Left lung (tissue), 10 donors: ENCODE data around the gene CMTM6. TPM values are rescaled to one million over a fixed set of nuclear protein-coding genes. Genes with fewer than 3 reads are reported as not detected.
"Not testable (repeated sequence)": the region's sequence is repeated elsewhere in the genome, so short reads cannot be mapped to it uniquely, and the experiment has no call there.

ENCODE experiments used
- ATAC-seq: fragments of 200-7000 bp; cut with Tn5 transposase; one replicate; pipeline ENCODE4 v1.9.1; 2020; ENCODE audit warnings: moderate library complexity
- DNase-seq, 4 donors: peaks; one replicate each; pipeline ENCODE4 v3.0.0-alpha.2; 2013 to 2020
- H3K27ac ChIP-seq, 2 donors: fragments of 200-600 bp; sonication (generic) in 1 of 2; one replicate each; pipeline versions ENCODE4 v1.5.0 to v1.8.0; 2020 to 2021
- H3K27me3 ChIP-seq, 2 donors: fragments of 200-600 bp; sonication (generic) in 1 of 2; one replicate each; pipeline versions ENCODE4 v1.5.0 to v1.8.0; 2020 to 2021
- H3K36me3 ChIP-seq, 2 donors: fragments of 200-600 bp; sonication (generic) in 1 of 2; one replicate each; pipeline versions ENCODE4 v1.5.0 to v1.8.0; 2020 to 2021
- H3K4me1 ChIP-seq, 2 donors: fragments of 200-600 bp; one replicate each; pipeline ENCODE4 v1.8.0; 2021
- H3K4me3 ChIP-seq, 2 donors: fragments of 200-600 bp; sonication (generic) in 1 of 2; one replicate each; pipeline versions ENCODE4 v1.5.0 to v1.8.0; 2020 to 2021; ENCODE audit warnings: mild to moderate bottlenecking in 1 of 2
- H3K9me3 ChIP-seq, 2 donors: fragments of 200-600 bp; sonication (generic) in 1 of 2; one replicate each; pipeline versions ENCODE4 v1.5.0 to v1.8.0; 2020 to 2021
- CTCF ChIP-seq, 2 donors: fragments of 200-600 bp; sonication (generic) in 1 of 2; IDR thresholded peaks; one replicate each; pipeline versions ENCODE4 v1.5.0 to v1.8.0; 2021; ENCODE audit warnings: antibody characterized with exemption in 2 of 2
- intact Hi-C, 2 donors: fragments of 100-400 bp; cut with DNase I; formaldehyde crosslinking; loops; one replicate each; pipeline versions ENCODE4 v1.11.2 to v1.14.2; 2022
- polyA plus RNA-seq, 6 donors: library from polyadenylated mRNA; unstranded; fragments of 120-200 nt; gene quantifications; one replicate each; pipeline ENCODE4 v1.2.1, GENCODE V29; 2013; ENCODE audit not compliant: insufficient read length in 6 of 6
- total RNA-seq, 2 donors: library from RNA; stranded (reverse); fragmentation: NEBNext Ultra II Directional; extraction: Animal tissue kit (Norgen Biotek cat#: 25700); gene quantifications; one replicate each; pipeline ENCODE4 v1.2.1, GENCODE V29; 2021
- donor health status: DM: no; HTN: yes; CAD: no.
- donor health status: DM: no; HTN: no; CAD: no.

Gene CMTM6
- total and polyA plus RNA-seq, 8 donors = 67.9 to 91.2 (median 75.0) TPM

GRCh38 chr3:32443478-32443877 is 59.2 kb downstream of the CMTM6 start:
- Histone ChIP-seq H3K27me3 (no peaks in the 10 kb centered on the region), H3K27ac (peak overlapping the region in 1 of 2 donors; percentile 46), H3K9me3 (no peaks in the 10 kb centered on the region), H3K4me1 (peaks cover 0 to 30% of the 10 kb centered on the region in 2 donors), H3K4me3 (no peak overlapping the region), H3K36me3 (peaks cover 0 to 16% of the 10 kb centered on the region in 2 donors)
- ATAC-seq (peak; percentile 78), DNase-seq (no peak)
- no peak for TF ChIP-seq CTCF (IDR thresholded peaks at IDR 0.05)
- intact Hi-C loops = no loop called here

DNA sequence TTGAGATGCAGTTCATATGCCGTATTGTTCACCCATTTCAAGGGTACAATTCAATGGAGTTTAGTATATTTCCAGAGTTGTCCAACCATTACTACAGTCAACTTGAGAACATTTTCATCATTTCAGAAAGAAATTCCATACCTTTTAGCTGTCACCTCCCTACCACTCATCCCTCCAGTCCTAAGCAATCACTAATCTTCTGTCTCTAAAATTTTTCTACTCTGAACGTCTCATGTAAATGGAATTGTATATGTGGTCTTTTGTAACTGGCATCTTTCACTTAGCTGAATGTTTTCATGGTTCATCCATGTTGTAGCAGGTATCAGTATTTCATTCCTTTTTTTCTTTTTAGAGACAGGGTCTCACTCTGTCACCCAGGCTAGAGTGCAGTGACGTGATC is 59.9 kb downstream of the CMTM6 start:
- peak overlapping the region in 1 of 2 donors; percentile 46 for H3K27ac ChIP-seq
- no peaks in the 10 kb centered on the region for H3K9me3 ChIP-seq
- H3K36me3 ChIP-seq = peaks cover 0 to 13% of the 10 kb centered on the region in 2 donors
- no peak overlapping the region for H3K4me3 ChIP-seq
- intact Hi-C loops = no loop called here
- peaks cover 0 to 34% of the 10 kb centered on the region in 2 donors for H3K4me1 ChIP-seq
- DNase-seq (no peak), ATAC-seq (no peak)
- no peak for TF ChIP-seq CTCF (IDR thresholded peaks at IDR 0.05)
- H3K27me3 ChIP-seq = no peaks in the 10 kb centered on the region

DNA sequence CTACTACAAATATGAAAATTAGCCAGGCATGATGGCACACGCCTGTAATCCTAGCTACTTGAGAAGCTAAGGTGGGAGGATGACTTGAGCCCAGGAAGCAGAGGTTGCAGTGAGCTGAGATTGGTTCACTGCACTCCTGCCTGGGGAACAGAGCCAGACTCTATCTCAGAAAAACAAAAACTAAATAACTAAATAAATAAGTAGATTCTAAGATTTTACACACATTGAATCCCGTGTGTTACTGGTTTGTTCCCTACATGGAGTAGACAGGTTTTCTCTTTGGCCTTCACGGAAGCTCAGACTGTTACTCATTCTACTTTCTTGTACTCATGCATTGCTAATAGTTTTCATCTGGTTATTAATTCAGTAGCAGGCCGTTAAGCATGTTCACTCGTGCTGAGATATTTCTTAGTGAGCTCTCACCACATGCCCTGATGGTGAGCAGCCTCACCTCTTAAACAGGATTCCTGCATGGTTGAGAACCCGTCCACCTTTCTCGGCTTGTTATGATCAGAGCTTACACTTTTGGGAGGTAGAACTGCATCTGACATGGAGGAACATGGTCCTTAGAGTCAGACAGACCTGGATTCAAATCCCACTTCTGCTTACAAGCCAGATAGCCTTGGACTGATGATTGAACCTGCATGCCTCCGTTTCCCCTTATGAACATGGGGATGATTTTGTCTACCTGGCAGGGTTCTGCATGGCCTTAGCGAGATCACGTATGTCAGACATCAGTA is 61.9 kb downstream of the CMTM6 start:
- intact Hi-C loops = no loop called here
- ATAC-seq = no peak
- no peaks in the 10 kb centered on the region for H3K9me3 ChIP-seq

DNA sequence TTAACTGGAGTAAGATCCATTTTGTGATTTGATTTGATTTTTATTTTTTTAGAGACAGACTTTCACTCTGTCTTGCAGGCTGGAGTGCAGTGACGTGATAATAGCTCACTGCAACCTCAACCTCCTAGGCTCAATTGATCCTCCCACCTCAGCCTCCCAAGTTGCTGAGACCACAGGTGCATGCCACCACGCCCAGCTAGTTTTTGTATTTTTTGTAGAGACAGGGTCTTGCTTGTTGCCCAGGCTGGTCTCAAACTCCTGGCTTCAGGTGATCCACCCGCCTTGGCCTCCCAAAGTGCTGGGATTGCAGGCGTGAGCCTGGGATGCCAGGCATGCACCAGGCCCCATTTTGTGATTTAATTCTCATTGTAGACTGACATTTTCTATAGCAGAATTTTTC is 63.2 kb downstream of the CMTM6 start:
- H3K36me3 ChIP-seq = peaks cover 0 to 13% of the 10 kb centered on the region in 2 donors
- H3K27me3 ChIP-seq, ATAC-seq, H3K4me3 ChIP-seq, H3K9me3 ChIP-seq, intact Hi-C loops, DNase-seq, H3K27ac ChIP-seq: not testable (repeated sequence)
- H3K4me1 ChIP-seq = peaks cover 0 to 45% of the 10 kb centered on the region in 2 donors

More for the DNA sequence above, 61.9 kb downstream of the CMTM6 start:
- Histone ChIP-seq H3K4me3 (no peak overlapping the region), H3K27ac (no peak overlapping the region), H3K27me3 (no peaks in the 10 kb centered on the region), H3K36me3 (peaks cover 0 to 13% of the 10 kb centered on the region in 2 donors), H3K4me1 (peaks cover 0 to 45% of the 10 kb centered on the region in 2 donors)
- no peak for DNase-seq
- no peak for TF ChIP-seq CTCF (IDR thresholded peaks at IDR 0.05)

DNA sequence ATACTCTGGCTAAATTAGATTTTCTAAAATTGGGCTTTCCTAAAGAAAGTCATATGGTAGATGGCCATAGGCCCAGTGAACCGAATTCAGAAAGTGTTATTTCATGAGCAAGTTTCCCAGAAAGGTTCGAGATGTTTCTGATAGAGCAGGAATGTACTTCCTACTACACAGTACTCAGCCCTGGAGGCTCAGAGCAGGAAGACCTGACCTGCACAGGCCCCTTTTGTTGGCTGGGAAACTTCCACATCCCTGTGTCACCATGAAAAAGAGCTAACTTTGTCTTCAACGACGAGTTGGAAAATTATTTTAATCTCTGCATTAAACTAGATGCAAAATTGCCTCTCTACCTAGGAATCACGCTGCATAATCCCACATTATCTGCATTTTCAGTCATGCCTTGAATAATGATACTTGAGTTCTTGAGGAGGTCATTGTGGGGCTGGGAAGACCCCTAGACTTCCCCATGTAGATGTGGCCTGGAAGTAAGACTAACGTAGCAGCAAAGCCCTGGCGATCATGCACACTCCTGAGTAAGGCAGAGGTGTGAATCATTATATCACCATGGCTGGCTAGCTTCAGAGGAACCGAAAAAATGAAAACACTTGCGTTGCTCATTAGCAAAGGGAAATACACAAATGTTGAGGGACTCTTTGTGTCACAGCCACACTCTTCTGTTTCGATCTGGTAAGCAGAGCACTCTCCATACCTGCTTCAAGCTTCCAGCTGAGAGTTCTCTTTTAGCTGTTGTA is 63.9 kb downstream of the CMTM6 start:
- Histone ChIP-seq H3K27me3 (no peaks in the 10 kb centered on the region), H3K4me3 (no peak overlapping the region), H3K27ac (no peak overlapping the region), H3K4me1 (peaks cover 0 to 45% of the 10 kb centered on the region in 2 donors), H3K9me3 (no peaks in the 10 kb centered on the region), H3K36me3 (peaks cover 0 to 13% of the 10 kb centered on the region in 2 donors)
- ATAC-seq (peak; percentile 40), DNase-seq (no peak)
- intact Hi-C loops = no loop called here
- no peak for TF ChIP-seq CTCF (IDR thresholded peaks at IDR 0.05)
